Epithelial cell of esophagus (primary cell): ENCODE data around the gene DAND5.

Experiments
- DNase-seq: peaks from one replicate; pipeline ENCODE4 v3.0.0; 2010; ENCODE audit warnings: low read depth
- H3K4me3 ChIP-seq: 2 replicates; pipeline ENCODE4 v1.5.1; 2011; ENCODE audit warnings: mild to moderate bottlenecking, low read length, control low read depth
- CTCF ChIP-seq: IDR thresholded peaks from 2 replicates; pipeline ENCODE4 v1.5.1; 2011; ENCODE audit warnings: low read depth, mild to moderate bottlenecking, low read length, control low read depth, inconsistent platforms; ENCODE audit not compliant: insufficient read depth; ENCODE audit errors: missing control alignments

Gene DAND5

GRCh38 chr19:12984143-12984627 is 14.8 kb downstream of the DAND5 start:
- no peak for TF ChIP-seq CTCF
- no peak for DNase-seq

GRCh38 chr19:12984683-12985048 is 15.3 kb downstream of the DAND5 start:
- no peak for TF ChIP-seq CTCF
- DNase-seq = no peak
- H3K4me3 ChIP-seq = no peak overlapping the region

More at GRCh38 chr19:12984143-12984627, 14.8 kb downstream of the DAND5 start:
- H3K4me3 ChIP-seq = no peak overlapping the region

GRCh38 chr19:12985049-12985776 is 15.8 kb downstream of the DAND5 start:
- H3K4me3 ChIP-seq = no peak overlapping the region
- DNase-seq = no peak
- no peak for TF ChIP-seq CTCF

- TF ChIP-seq CTCF = no peak
- DNase-seq = no peak
- no peak overlapping the region for H3K4me3 ChIP-seq
Measured at GRCh38 chr19:12986726-12987125, 17.4 kb downstream of the DAND5 start.

GRCh38 chr19:12987190-12987589 is 17.8 kb downstream of the DAND5 start:
- TF ChIP-seq CTCF = no peak
- DNase-seq = no peak

GRCh38 chr19:12987781-12988180 is 18.4 kb downstream of the DAND5 start:
- TF ChIP-seq CTCF = no peak
- DNase-seq = no peak
- H3K4me3 ChIP-seq = no peak overlapping the region

More at GRCh38 chr19:12987190-12987589, 17.8 kb downstream of the DAND5 start:
- no peak overlapping the region for H3K4me3 ChIP-seq

GRCh38 chr19:12990431-12990830 is 21.1 kb downstream of the DAND5 start:
- no peak for TF ChIP-seq CTCF
- no peak for DNase-seq
- H3K4me3 ChIP-seq = no peak overlapping the region
